ENCODE results near the gene MLX. TPM values are rescaled to one million over a fixed set of nuclear protein-coding genes. Genes with fewer than 3 reads are reported as not detected.
"Not testable (repeated sequence)": the region's sequence is repeated elsewhere in the genome, so short reads cannot be mapped to it uniquely, and the experiment has no call there.

Gene MLX
- total and polyA plus RNA-seq, 3 donors from 2014 or later = 26.7 to 38.6 (median 27.6) TPM

DNA sequence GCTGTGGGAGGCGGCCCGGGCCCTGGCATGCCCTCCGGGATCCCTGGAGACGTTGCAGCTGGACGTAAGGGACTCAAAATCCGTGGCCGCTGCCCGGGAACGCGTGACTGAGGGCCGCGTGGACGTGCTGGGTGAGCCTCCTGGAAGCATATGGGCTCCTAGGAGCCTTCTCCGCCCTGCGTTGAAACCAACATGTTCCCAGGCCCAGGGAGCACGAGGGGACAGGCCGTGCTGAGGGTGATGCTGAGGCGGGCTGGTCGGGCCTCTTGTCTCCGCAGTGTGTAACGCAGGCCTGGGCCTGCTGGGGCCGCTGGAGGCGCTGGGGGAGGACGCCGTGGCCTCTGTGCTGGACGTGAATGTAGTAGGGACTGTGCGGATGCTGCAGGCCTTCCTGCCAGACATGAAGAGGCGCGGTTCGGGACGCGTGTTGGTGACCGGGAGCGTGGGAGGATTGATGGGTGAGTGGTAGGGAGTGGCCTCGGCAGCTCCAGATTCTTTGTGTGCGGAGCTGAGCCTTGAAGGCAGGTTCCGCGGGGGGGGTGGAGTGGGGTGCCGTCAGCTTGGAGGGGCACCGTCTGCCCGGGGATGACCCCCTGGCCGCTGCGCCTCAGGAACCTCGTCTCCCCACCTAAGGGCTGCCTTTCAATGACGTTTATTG lies 13.6 kb upstream of the MLX start:
- Histone ChIP-seq H3K4me3 (no peak overlapping the region), H3K9me3 (no peaks in the 10 kb centered on the region), H3K4me1 (peaks cover 18% of the 10 kb centered on the region), H3K27ac (peak overlapping the region; percentile 8 to 86), H3K36me3 (ENCODE audit: low read depth, missing control alignments) (no peaks in the 10 kb centered on the region), H3K27me3 (no peaks in the 10 kb centered on the region)
- peak; percentile 83 for DNase-seq
- TF ChIP-seq POLR2A (IDR thresholded peaks at IDR 0.05) (no peak), CTCF (IDR thresholded peaks at IDR 0.05) (peak in 1 of 3 experiments; percentile 2)
- intact Hi-C loops (cut with DNase I; ENCODE audit: low total_unique reads) = no loop called here
- 30 to 47% methylated on average over 23 to 45 of the region's 45 CpGs for WGBS, 2 donors

DNA sequence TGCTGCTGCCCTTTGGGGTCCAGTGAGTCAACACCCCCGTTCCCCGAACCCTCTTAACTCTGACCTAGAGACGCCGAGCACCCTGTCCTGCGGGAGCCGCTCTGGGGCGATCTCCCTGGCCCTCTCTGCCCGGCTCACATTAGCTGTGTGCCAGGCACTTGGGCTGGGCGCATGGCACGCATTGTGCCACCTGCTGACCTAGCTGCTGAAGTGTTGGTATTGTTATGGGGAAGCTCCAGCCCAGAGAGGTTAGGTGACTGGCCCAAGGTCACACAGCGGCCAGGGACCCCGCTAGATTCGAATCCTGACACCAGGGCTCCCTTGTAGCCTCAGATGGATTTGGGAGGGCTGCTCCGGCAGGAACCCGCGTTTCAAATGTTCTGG lies 13.0 kb upstream of the MLX start:
- Histone ChIP-seq H3K4me3 (peak overlapping the region; percentile 81 to 83), H3K36me3 (ENCODE audit: low read depth, missing control alignments) (no peaks in the 10 kb centered on the region), H3K27ac (peak overlapping the region; percentile 79 to 86), H3K4me1 (peaks cover 18% of the 10 kb centered on the region), H3K9me3 (no peaks in the 10 kb centered on the region), H3K27me3 (no peaks in the 10 kb centered on the region)
- TF ChIP-seq POLR2A (IDR thresholded peaks at IDR 0.05) (no peak), CTCF (IDR thresholded peaks at IDR 0.05) (no peak)
- peak; percentile 59 for DNase-seq
- intact Hi-C loops (cut with DNase I; ENCODE audit: low total_unique reads) = no loop called here
- 22 to 29% methylated on average over 10 to 15 of the region's 16 CpGs for WGBS, 2 donors

DNA sequence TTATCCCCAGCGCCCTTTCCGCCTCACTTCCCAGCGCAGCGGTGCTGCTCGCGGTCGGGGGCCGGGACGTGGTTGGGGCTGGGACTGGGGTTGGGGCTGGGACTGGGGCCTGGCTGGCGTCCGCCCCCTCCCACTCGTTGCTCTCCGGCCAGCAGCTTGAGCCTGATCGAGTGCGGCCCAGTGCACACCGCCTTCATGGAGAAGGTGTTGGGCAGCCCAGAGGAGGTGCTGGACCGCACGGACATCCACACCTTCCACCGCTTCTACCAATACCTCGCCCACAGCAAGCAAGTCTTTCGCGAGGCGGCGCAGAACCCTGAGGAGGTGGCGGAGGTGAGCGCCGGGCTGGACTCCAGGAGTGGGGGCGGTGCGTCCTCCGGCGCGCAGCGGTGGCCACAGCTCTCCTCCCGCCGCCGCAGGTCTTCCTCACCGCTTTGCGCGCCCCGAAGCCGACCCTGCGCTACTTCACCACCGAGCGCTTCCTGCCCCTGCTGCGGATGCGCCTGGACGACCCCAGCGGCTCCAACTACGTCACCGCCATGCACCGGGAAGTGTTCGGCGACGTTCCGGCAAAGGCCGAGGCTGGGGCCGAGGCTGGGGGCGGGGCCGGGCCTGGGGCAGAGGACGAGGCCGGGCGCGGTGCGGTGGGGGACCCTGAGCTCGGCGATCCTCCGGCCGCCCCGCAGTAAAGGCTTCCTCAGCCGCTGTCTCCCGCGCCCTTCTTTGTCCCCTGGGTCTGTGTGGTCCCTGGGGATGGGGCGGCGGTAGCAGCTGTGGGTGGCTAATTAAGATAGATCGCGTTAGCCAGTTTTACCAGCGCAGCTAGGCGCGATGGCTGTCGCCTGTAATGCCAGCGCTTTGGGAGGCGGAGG lies 12.4 kb upstream of the MLX start:
- DNase-seq = peak; percentile 92
- H3K27me3 ChIP-seq = no peaks in the 10 kb centered on the region
- intact Hi-C loops (cut with DNase I; ENCODE audit: low total_unique reads) = no loop called here
- H3K27ac ChIP-seq = peak overlapping the region; percentile 79 to 86
- WGBS, 2 donors = 0% methylated on average over 10 to 81 of the region's 82 CpGs
- TF ChIP-seq CTCF (IDR thresholded peaks at IDR 0.05) (no peak), POLR2A (IDR thresholded peaks at IDR 0.05) (no peak)
- peaks cover 18% of the 10 kb centered on the region for H3K4me1 ChIP-seq
- H3K36me3 ChIP-seq (ENCODE audit: low read depth, missing control alignments) = no peaks in the 10 kb centered on the region
- H3K4me3 ChIP-seq = peak overlapping the region; percentile 81 to 83
- no peaks in the 10 kb centered on the region for H3K9me3 ChIP-seq

GRCh38 chr17:42555122-42555622 lies 11.7 kb upstream of the MLX start:
- peaks cover 18% of the 10 kb centered on the region for H3K4me1 ChIP-seq
- no peak for TF ChIP-seq POLR2A (IDR thresholded peaks at IDR 0.05)
- no peak for TF ChIP-seq CTCF (IDR thresholded peaks at IDR 0.05)
- peak overlapping the region; percentile 81 to 83 for H3K4me3 ChIP-seq
- peak overlapping the region; percentile 79 to 86 for H3K27ac ChIP-seq
- no peak for DNase-seq
- intact Hi-C loops (cut with DNase I; ENCODE audit: low total_unique reads) = no loop called here
- H3K27me3 ChIP-seq = no peaks in the 10 kb centered on the region
- 20 to 25% methylated on average over 4 of the region's 4 CpGs for WGBS, 2 donors
- H3K9me3 ChIP-seq = no peaks in the 10 kb centered on the region
- H3K36me3 ChIP-seq (ENCODE audit: low read depth, missing control alignments) = no peaks in the 10 kb centered on the region

- 49% methylated on average over 5 of the region's 5 CpGs for WGBS, 2 donors
- H3K36me3 ChIP-seq (ENCODE audit: low read depth, missing control alignments); H3K9me3 ChIP-seq; DNase-seq; H3K27ac ChIP-seq; H3K27me3 ChIP-seq; intact Hi-C loops (cut with DNase I; ENCODE audit: low total_unique reads); H3K4me3 ChIP-seq: not testable (repeated sequence)
- H3K4me1 ChIP-seq = peaks cover 18% of the 10 kb centered on the region
These were observed 10.8 kb upstream of the MLX start for GRCh38 chr17:42555961-42556617.
